ENCODE data around the gene REEP5.
"Not testable (repeated sequence)": the region's sequence is repeated elsewhere in the genome, so short reads cannot be mapped to it uniquely, and the experiment has no call there.

The REEP5 gene

DNA sequence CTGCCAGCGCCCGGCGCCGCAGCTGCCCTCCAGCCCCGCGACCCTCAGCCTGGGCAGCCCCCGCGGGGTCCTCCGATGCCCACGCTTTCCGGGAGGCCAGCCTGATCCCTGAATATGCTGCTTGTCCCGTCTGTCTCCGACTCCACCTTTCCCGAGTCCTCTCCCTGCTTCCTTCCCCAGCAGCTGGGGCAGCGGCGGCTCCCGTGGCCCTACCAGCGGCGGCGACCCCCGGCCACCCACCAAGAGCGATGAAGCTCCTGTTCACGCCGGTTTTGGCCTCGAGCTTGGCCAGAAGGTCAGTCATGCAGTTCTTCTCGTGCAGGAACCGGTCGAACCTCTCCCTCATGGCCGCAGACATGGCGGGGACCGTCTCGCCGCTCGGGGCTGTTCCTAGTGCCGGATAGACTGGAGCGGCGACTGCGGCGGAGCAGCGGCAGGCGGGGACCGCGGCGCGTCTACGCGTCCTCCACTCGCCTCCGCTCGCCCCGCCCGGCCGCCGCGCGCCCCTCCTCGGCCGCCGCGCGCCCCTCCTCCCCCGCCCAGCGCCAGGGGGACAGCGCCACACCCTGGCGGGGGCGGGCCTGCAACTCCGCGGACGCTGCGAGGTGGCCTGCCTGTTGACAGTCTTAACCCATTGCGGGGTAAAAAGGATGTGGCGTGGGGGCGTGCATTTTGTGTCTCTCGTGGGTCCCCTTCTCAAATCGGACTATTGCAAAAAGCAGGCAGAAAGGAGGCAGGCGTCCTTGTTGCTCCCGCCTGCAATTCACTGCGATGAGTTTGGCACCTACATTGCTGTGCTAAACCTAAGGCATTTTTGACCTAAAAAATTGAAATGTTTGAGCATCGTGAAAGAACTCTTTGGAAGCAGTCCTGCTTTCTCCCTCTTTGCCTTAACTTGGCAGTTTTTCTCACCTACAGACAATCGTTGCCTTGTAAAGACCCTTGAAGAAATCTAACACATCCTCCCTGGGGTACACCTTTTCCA lies at the start of gene REEP5:
REEP5 (minus strand) TSS at position 395 of the 985 bp plus-strand sequence; CDS start at position 358, 37 bp downstream.
- DNase-seq (ENCODE audit: low spot score), result peak; percentile 92

GRCh38 chr5:112971276-112971675 lies 49.2 kb upstream of the REEP5 start:
- DNase-seq (ENCODE audit: low spot score), result no peak

DNA sequence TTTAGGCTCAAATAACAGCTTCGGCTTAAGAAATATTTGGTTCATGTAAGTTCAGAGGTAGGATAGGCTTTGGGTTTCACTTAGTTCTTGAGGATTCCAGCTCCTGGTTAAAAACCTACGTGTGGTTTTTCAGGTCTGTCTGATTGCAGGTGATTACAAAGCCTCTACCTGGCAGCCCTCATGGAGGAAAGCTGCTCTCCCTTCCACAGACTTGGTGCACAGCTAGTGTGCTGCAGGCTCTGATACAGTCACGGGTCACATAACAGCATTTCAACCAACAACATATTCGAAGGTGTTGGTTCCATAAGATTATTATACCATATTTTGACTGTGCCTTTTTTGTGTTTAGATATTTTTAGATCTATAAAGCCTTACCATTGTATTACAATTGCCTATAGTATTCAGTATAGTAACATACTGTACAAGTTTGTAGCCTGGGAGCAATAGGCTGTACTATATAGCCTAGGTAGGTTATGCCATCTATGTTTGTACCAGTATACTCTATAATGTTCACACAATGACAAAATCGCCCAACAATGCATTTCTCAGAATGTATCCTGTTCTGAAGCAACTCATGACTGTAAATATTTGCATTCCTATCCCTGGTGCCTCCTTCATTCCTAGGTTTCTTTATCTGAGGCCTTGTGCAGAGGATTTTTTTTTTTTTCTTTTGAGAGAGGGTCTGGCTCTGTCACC lies 46.5 kb upstream of the REEP5 start:
- no peak for DNase-seq (ENCODE audit: low spot score)

GRCh38 chr5:112967520-112968083 lies 45.6 kb upstream of the REEP5 start:
- DNase-seq (ENCODE audit: low spot score), result no peak

- no peak for DNase-seq (ENCODE audit: low spot score)
Measured at GRCh38 chr5:112965733-112966306, 43.8 kb upstream of the REEP5 start.

DNA sequence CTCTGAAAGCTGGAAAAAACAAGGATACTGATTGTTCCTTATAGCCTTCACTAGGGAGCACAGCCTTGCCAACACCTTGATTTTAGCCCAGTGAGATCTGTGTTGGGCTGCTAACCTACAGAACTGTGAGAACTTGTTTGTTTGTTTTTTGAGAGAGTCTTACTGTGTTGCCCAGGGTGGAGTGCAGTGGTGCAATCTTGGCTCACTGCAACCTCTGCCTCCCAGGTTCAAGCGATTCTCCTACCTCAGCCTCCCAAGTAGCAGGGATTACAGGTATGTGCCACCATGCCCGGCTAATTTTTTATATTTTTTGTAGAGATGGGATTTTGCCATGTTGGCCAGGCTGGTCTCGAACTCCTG lies 41.3 kb upstream of the REEP5 start:
- not testable (repeated sequence) for DNase-seq (ENCODE audit: low spot score)

DNA sequence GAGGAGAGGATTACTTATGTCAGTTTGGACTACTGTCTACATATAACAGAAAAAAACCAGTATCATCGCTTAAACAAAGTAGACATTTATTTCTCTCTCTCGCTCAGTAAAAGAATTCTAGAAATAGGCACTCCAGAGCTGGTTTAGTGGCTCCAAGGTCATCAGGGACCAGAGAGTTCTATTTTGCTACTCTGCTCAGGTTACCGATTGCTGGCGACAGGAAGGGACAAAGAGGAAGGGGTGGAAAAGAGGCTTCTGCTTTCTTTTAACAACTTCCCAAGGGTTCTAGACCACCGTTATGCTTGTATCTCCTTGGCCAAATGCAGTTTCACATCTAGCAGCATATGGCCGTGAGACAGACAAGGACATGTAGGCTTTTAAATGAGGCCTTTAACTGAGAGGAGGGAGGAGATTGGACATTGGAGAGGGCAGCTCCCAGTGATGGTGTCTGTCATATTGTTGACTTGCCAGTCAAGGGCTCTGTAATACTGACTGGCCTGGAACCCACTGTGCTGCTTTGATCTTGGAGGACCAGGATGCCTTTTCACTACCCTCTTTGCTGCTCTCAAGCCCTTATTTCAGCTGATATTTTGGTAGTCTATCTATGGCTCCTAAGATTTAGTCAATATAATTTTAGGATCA lies 39.0 kb upstream of the REEP5 start:
- no peak for DNase-seq (ENCODE audit: low spot score)

- no peak for DNase-seq (ENCODE audit: low spot score)
Measured at GRCh38 chr5:112960315-112960714, 38.3 kb upstream of the REEP5 start.

DNA sequence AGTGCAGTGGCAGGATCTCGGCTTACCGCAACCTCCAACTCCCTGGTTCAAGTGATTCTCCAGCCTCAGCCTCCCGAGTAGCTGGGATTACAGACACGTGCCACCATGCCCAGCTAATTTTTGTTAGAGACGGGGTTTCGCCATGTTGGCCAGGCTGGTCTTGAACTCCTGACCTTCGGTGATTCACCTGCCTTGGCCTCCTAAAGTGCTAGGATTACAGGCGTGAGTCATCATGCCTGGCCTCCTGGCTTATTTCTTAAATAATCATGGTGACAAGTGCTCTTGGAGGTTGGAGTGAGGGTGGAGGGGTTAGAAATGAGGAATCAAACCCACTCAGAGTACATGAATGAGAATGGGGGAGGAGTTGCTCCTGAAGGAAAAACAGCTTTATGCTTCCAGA lies 37.8 kb upstream of the REEP5 start:
- not testable (repeated sequence) for DNase-seq (ENCODE audit: low spot score)

- DNase-seq (ENCODE audit: low spot score), result peak; percentile 39
Measured at GRCh38 chr5:112958093-112959088, 36.4 kb upstream of the REEP5 start.

DNA sequence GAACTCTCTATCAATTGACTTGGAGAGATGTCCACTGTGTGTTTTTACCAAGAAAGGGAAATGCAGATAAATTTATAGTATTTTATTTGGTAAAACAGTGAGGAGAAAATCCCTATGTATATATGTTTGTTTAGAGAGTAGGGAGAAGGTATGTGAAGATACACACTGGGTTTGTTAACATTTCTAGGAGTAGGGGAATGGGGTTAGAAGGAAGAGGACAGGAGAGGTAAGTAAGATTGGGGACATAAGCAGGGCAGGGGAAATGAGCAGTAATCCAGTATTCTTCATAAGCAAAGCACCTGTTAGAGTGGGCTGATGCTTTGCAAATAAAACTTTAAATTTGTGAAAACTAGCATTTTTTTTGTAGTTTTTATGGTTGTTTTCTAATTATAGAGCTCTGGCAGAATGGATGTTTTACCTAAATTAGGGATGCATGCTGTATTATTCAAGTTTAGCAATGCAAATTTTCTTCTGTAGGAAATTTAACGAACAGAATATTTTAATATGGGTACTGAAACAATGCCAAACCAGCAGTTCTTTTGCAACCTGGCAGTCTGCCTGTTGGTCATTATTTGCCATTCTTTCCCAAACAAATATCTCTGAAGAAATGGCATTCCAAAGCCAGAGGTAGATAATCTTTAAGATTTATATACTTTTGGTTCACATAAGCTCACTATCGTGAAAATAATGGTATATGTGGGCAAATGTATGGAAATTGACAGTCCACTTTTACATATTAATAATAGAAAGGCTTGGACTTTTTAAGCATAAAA lies 35.2 kb upstream of the REEP5 start:
- no peak for DNase-seq (ENCODE audit: low spot score)

DNA sequence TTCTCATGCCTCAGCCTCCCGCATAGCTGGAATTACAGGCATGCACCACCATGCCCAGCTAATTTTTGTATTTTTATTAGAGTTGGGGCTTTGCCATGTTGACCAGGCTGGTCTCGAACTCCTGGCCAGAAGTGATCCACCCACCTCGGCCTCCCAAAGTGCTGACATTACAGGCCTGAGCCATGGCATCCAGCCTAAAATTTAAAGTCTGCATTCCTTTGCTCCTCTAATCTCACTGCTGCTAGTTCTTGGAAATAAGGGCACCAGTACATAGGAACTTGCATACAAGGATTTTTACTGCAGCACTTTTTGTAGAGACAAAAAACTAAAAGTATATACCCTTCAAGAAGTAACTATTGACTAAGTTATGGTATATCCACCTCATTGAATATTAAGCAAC lies 34.6 kb upstream of the REEP5 start:
- no peak for DNase-seq (ENCODE audit: low spot score)

DNA sequence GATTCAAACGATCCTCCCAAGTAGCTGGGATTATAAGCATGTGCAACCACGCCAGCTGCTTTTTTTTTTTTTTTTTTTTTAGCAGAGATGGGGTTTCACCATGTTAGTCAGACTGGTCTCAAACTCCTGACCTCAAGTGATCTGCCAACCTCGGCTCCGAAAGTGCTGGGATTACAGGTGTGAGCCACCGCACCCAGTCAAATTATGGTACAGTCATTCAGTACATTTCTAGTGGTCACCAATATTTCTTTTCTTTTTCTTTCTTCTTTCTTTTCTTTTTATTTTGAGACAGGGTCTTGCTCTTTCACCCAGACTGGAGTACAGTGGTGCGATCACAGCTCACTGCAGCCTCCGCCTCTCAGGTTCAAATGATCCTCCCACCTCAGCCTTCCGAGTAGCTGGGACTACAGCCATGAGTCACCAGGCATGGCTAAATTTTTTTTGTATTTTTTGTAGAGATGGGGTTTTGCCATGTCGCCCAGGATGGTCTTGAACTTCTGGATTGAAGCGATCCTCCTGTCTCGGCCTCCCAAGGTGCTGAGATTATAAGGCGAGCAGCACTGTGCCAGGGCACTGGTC lies 29.2 kb upstream of the REEP5 start:
- no peak for DNase-seq (ENCODE audit: low spot score)

DNA sequence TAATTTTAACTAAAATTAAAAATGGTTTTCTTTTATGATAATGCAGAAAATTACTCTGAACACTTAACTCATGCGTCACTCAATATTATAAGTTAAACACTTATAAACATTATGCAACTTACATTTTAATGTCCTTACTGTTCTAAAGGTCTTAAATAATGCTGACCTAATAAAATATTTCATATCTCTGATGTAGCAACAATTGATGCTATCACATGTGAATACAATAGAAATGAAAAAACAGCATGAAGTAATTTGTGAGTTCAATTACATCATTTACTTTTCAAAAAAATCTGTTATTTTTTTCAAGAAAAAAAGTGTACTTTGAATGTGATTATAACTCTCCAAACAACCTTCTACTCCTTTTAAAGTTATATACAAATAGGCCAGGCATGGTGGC lies 26.4 kb upstream of the REEP5 start:
- DNase-seq (ENCODE audit: low spot score), result no peak

DNA sequence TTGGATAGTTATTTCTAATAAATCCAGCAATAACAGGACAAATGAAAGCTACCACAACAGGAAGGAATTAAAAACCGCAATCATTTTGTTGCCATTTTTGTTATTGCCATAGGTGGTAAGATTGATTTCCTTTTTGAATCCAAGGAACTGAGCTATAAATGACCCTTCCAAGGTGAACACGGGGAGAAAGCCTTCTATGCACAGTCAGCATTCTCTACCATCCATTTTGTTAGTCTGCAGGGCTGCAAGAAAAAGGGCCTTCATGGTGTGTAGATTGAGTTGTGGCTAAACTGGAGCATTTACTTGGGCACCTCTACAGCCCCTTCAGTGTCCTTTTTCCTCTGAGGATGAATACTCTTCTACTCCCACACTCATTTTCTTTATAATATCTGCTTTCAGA lies 18.6 kb upstream of the REEP5 start:
- no peak for DNase-seq (ENCODE audit: low spot score)

GRCh38 chr5:112938286-112938685 lies 16.3 kb upstream of the REEP5 start:
- no peak for DNase-seq (ENCODE audit: low spot score)

- DNase-seq (ENCODE audit: low spot score), result no peak
Measured at GRCh38 chr5:112935675-112936074, 13.6 kb upstream of the REEP5 start.

- no peak for DNase-seq (ENCODE audit: low spot score)
Measured at GRCh38 chr5:112934366-112934663, 12.3 kb upstream of the REEP5 start.

- DNase-seq (ENCODE audit: low spot score), result no peak
Measured at GRCh38 chr5:112933651-112934365, 11.8 kb upstream of the REEP5 start.
